ENCODE measurements around the gene DLG2.
"Not testable (repeated sequence)": the region's sequence is repeated elsewhere in the genome, so short reads cannot be mapped to it uniquely, and the experiment has no call there.

Gene DLG2

GRCh38 chr11:84788220-84788619, 838.9 kb downstream of the DLG2 start:
- Histone ChIP-seq H3K9me3 (ENCODE audit: control insufficient read depth, insufficient read depth, low read depth, low read length) (no peaks in the 10 kb centered on the region), H3K4me1 (ENCODE audit: control insufficient read depth, insufficient read depth, low read length) (no peaks in the 10 kb centered on the region), H3K27me3 (ENCODE audit: control insufficient read depth, insufficient read depth, low read length) (no peaks in the 10 kb centered on the region), H3K27ac (ENCODE audit: low read depth, low read length) (no peak overlapping the region), H3K36me3 (ENCODE audit: control insufficient read depth, insufficient read depth, low read length) (no peaks in the 10 kb centered on the region), H3K4me3 (ENCODE audit: low read depth, low read length) (no peak overlapping the region), H3K9ac (ENCODE audit: low read length) (no peak overlapping the region)

DNA sequence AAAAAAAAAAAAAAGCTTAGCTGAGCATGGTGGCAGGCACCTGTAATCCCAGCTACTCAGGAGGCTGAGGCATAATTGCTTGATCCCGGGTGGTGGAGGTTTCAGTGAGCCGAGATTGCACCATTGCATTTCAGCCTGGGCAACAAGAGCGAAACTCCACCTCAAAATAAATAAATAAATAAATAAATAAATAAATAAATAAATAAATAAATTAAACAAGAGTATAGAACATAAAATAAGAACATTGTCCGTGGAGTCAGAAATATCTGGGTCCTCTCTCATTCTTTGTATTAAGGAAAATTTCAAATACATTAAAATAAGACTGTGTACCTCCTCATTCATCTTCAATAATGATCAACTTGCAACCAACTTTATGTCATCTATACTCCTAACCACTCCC, 843.0 kb downstream of the DLG2 start:
- not testable (repeated sequence) for H3K4me1 ChIP-seq (ENCODE audit: control insufficient read depth, insufficient read depth, low read length); H3K9ac ChIP-seq (ENCODE audit: low read length); H3K27me3 ChIP-seq (ENCODE audit: control insufficient read depth, insufficient read depth, low read length); H3K27ac ChIP-seq (ENCODE audit: low read depth, low read length); H3K9me3 ChIP-seq (ENCODE audit: control insufficient read depth, insufficient read depth, low read depth, low read length); H3K4me3 ChIP-seq (ENCODE audit: low read depth, low read length); H3K36me3 ChIP-seq (ENCODE audit: control insufficient read depth, insufficient read depth, low read length)

DNA sequence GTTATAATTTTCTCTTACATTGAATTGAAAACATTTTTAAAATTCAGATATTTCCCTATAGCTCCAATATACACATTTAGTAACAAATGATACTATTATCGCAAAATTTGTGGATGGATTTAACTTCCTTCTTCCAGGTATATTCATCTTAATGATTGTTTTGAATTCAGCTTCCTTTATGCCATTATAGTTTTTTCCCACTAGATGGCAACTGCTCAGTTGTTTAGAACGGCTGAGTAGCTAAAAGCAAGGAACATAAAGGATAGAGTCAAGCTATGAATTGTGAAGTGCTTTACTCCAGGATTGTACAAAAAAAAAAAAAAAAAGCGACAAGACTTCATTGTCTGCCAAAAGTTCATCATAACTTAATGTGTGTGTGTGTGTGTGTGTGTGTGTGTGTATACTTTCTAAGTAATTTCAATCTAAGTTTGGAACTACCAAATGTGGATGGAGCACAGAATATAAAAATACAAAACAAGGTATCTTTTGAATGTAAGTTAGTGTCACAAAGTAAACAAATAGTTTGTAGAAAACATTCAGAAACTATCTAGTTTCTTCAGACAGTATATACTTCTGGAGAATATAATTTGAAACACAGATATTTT, 846.4 kb downstream of the DLG2 start:
- Histone ChIP-seq H3K4me3 (ENCODE audit: low read depth, low read length) (no peak overlapping the region), H3K9ac (ENCODE audit: low read length) (no peak overlapping the region), H3K9me3 (ENCODE audit: control insufficient read depth, insufficient read depth, low read depth, low read length) (no peaks in the 10 kb centered on the region), H3K36me3 (ENCODE audit: control insufficient read depth, insufficient read depth, low read length) (no peaks in the 10 kb centered on the region), H3K27me3 (ENCODE audit: control insufficient read depth, insufficient read depth, low read length) (no peaks in the 10 kb centered on the region), H3K4me1 (ENCODE audit: control insufficient read depth, insufficient read depth, low read length) (no peaks in the 10 kb centered on the region), H3K27ac (ENCODE audit: low read depth, low read length) (no peak overlapping the region)

- no peak overlapping the region for H3K27ac ChIP-seq (ENCODE audit: low read depth, low read length)
- peaks cover 3% of the 10 kb centered on the region; the same call in 1 of the 2 replicates for H3K9me3 ChIP-seq (ENCODE audit: control insufficient read depth, insufficient read depth, low read depth, low read length)
- no peaks in the 10 kb centered on the region for H3K4me1 ChIP-seq (ENCODE audit: control insufficient read depth, insufficient read depth, low read length)
- no peaks in the 10 kb centered on the region for H3K27me3 ChIP-seq (ENCODE audit: control insufficient read depth, insufficient read depth, low read length)
- no peaks in the 10 kb centered on the region for H3K36me3 ChIP-seq (ENCODE audit: control insufficient read depth, insufficient read depth, low read length)
- no peak overlapping the region for H3K4me3 ChIP-seq (ENCODE audit: low read depth, low read length)
- no peak overlapping the region for H3K9ac ChIP-seq (ENCODE audit: low read length)
Observed at GRCh38 chr11:84775503-84775902, 851.6 kb downstream of the DLG2 start.

DNA sequence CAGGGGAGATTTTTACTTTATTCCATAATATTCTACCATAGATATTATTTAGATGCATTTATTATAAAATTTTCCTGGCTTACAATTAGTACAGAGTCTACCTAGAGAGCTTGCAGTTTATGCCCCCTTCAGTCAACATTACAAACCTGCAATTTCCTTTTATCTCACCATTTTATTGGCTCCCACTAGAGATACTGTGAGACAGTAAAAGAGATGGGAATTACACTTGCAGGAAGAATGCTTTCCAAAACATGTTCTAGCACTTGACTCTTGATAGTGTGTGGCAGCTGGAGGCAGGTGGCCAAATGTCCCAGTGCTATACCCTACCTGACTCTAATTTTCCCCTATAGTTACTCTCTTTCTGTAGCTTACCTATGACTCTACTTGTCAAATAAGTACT, 863.2 kb downstream of the DLG2 start:
- H3K36me3 ChIP-seq (ENCODE audit: control insufficient read depth, insufficient read depth, low read length), result no peaks in the 10 kb centered on the region
- no peaks in the 10 kb centered on the region for H3K27me3 ChIP-seq (ENCODE audit: control insufficient read depth, insufficient read depth, low read length)
- no peaks in the 10 kb centered on the region for H3K4me1 ChIP-seq (ENCODE audit: control insufficient read depth, insufficient read depth, low read length)
- no peaks in the 10 kb centered on the region for H3K9me3 ChIP-seq (ENCODE audit: control insufficient read depth, insufficient read depth, low read depth, low read length)
- no peak overlapping the region for H3K4me3 ChIP-seq (ENCODE audit: low read depth, low read length)
- no peak overlapping the region for H3K9ac ChIP-seq (ENCODE audit: low read length)
- H3K27ac ChIP-seq (ENCODE audit: low read depth, low read length), result no peak overlapping the region

DNA sequence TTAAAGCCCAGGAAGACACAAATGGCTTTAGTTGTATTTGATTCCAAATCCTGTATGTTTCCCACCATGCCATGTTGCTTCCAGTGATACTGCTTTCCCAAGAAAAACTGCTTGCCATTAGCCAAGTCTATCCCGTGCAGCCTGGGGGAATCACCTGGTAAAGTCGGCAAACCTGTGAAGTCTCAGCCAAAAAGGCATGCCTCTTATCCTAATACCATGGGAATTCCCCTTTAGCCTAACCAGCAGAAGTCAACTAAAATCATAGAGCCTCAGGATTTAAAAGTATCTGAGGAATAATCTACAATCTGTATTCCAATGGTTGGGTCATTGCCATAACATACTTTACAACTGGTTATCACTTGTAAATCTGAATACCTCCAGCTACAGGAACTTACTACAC, 869.4 kb downstream of the DLG2 start:
- Histone ChIP-seq H3K4me1 (ENCODE audit: control insufficient read depth, insufficient read depth, low read length) (no peaks in the 10 kb centered on the region), H3K9me3 (ENCODE audit: control insufficient read depth, insufficient read depth, low read depth, low read length) (no peaks in the 10 kb centered on the region), H3K27me3 (ENCODE audit: control insufficient read depth, insufficient read depth, low read length) (no peaks in the 10 kb centered on the region), H3K36me3 (ENCODE audit: control insufficient read depth, insufficient read depth, low read length) (no peaks in the 10 kb centered on the region), H3K9ac (ENCODE audit: low read length) (no peak overlapping the region), H3K27ac (ENCODE audit: low read depth, low read length) (no peak overlapping the region), H3K4me3 (ENCODE audit: low read depth, low read length) (no peak overlapping the region)

DNA sequence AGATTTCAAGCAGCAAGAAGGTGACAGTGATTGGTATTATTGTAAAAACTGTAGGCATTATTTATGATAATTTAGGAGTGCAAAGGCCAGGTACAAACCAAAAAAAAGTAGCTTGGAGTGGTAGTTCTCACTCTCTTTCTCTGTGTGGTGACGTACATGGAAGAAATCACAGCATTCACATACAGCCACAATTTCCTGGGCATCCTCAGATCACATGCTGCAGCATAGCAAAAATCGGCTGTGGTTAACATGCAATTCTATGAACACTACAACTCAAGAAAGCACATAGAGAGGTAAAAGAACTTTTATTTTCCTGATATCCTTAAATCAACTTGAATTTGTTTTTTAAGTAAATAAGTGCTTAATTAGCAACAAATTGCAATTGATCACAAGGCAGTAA, 875.8 kb downstream of the DLG2 start:
- H3K4me3 ChIP-seq (ENCODE audit: low read depth, low read length), result no peak overlapping the region
- H3K36me3 ChIP-seq (ENCODE audit: control insufficient read depth, insufficient read depth, low read length), result no peaks in the 10 kb centered on the region
- H3K9ac ChIP-seq (ENCODE audit: low read length), result no peak overlapping the region
- H3K27ac ChIP-seq (ENCODE audit: low read depth, low read length), result no peak overlapping the region
- H3K4me1 ChIP-seq (ENCODE audit: control insufficient read depth, insufficient read depth, low read length), result no peaks in the 10 kb centered on the region
- H3K9me3 ChIP-seq (ENCODE audit: control insufficient read depth, insufficient read depth, low read depth, low read length), result no peaks in the 10 kb centered on the region
- no peaks in the 10 kb centered on the region for H3K27me3 ChIP-seq (ENCODE audit: control insufficient read depth, insufficient read depth, low read length)

DNA sequence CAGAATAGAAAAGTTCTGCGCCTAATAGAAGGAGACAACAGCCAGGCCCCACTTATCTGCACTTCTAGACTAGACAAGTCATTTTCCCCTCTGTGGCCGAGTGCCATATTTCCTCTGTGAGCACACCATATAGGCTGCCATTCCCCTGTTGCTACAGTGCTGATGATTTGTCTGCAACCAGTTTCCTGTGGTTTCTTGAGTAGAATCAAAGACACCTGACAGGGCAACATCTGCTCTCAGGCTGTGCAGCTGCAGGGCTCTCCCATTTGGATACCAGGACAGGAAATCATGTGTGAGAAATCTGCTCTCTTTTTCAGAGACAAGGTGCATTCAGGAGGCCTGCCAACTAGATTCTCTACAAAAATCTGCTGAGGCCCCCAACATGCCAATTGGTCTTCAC, 879.3 kb downstream of the DLG2 start:
- Histone ChIP-seq H3K4me3 (ENCODE audit: low read depth, low read length) (no peak overlapping the region), H3K9ac (ENCODE audit: low read length) (no peak overlapping the region), H3K27ac (ENCODE audit: low read depth, low read length) (no peak overlapping the region), H3K9me3 (ENCODE audit: control insufficient read depth, insufficient read depth, low read depth, low read length) (no peaks in the 10 kb centered on the region), H3K27me3 (ENCODE audit: control insufficient read depth, insufficient read depth, low read length) (no peaks in the 10 kb centered on the region), H3K4me1 (ENCODE audit: control insufficient read depth, insufficient read depth, low read length) (no peaks in the 10 kb centered on the region), H3K36me3 (ENCODE audit: control insufficient read depth, insufficient read depth, low read length) (no peaks in the 10 kb centered on the region)

DNA sequence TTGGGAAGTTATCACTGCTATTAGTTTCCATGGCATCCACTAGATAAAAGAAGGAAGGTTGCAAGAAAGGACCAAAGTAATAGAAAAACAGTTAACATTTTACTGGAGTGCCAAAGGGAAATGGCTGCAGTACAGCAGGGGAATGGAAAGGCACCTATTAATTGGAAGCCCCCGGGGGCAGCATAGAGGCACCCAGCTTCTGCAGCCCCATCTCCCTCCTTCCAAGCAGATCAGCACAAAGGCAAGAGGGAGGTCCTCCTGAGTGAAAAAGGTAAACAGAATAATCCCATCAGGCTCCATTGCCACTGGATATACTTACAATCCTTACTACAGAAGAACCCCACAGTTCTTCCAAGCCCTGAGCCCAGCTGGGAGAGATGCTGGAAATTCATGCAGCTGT, 887.1 kb downstream of the DLG2 start:
- no peaks in the 10 kb centered on the region for H3K36me3 ChIP-seq (ENCODE audit: control insufficient read depth, insufficient read depth, low read length)

GRCh38 chr11:84724256-84724655, 902.9 kb downstream of the DLG2 start:
- H3K4me1 ChIP-seq (ENCODE audit: control insufficient read depth, insufficient read depth, low read length), result peaks cover 13% of the 10 kb centered on the region
- H3K9me3 ChIP-seq (ENCODE audit: control insufficient read depth, insufficient read depth, low read depth, low read length), result no peaks in the 10 kb centered on the region
- H3K4me3 ChIP-seq (ENCODE audit: low read depth, low read length), result no peak overlapping the region
- no peak overlapping the region for H3K9ac ChIP-seq (ENCODE audit: low read length)
- no peak overlapping the region for H3K27ac ChIP-seq (ENCODE audit: low read depth, low read length)
- no peaks in the 10 kb centered on the region for H3K36me3 ChIP-seq (ENCODE audit: control insufficient read depth, insufficient read depth, low read length)
- peaks cover 4% of the 10 kb centered on the region; the same call in 1 of the 2 replicates for H3K27me3 ChIP-seq (ENCODE audit: control insufficient read depth, insufficient read depth, low read length)

More for the DNA sequence above, 887.1 kb downstream of the DLG2 start:
- peaks cover 2% of the 10 kb centered on the region; the same call in 1 of the 2 replicates for H3K9me3 ChIP-seq (ENCODE audit: control insufficient read depth, insufficient read depth, low read depth, low read length)
- no peak overlapping the region for H3K4me3 ChIP-seq (ENCODE audit: low read depth, low read length)
- H3K27me3 ChIP-seq (ENCODE audit: control insufficient read depth, insufficient read depth, low read length), result no peaks in the 10 kb centered on the region
- no peak overlapping the region for H3K27ac ChIP-seq (ENCODE audit: low read depth, low read length)
- no peak overlapping the region for H3K9ac ChIP-seq (ENCODE audit: low read length)
- no peaks in the 10 kb centered on the region for H3K4me1 ChIP-seq (ENCODE audit: control insufficient read depth, insufficient read depth, low read length)

DNA sequence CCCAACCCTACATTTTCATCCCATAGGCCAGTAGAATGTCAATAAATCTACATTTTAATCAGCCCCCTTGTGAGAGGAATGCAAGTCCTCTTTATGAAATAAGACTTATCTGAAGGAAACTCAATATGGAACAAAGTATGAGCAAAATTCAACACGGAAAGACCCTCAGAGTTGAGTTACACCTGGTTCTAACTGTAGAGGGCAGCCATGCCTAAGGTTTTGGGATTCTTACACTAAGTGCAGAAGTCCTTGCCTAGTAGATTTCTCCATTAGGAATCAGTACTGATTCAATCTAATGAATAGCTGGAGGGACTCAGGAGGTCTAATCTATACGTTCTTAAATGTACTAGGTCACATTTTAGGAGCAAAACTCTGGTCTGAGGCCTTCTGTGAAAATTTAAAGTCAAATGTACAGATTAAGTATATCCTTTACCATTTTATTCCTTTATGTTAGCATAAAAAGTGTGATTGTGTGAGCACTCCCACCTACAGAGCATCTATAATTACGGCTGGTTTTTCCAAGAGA, 904.5 kb downstream of the DLG2 start:
- H3K9ac ChIP-seq (ENCODE audit: low read length), result no peak overlapping the region
- H3K27me3 ChIP-seq (ENCODE audit: control insufficient read depth, insufficient read depth, low read length), result peaks cover 16% of the 10 kb centered on the region; the same call in 1 of the 2 replicates
- no peaks in the 10 kb centered on the region for H3K36me3 ChIP-seq (ENCODE audit: control insufficient read depth, insufficient read depth, low read length)
- H3K4me3 ChIP-seq (ENCODE audit: low read depth, low read length), result no peak overlapping the region
- no peaks in the 10 kb centered on the region for H3K9me3 ChIP-seq (ENCODE audit: control insufficient read depth, insufficient read depth, low read depth, low read length)
- H3K27ac ChIP-seq (ENCODE audit: low read depth, low read length), result no peak overlapping the region
- peaks cover 16% of the 10 kb centered on the region for H3K4me1 ChIP-seq (ENCODE audit: control insufficient read depth, insufficient read depth, low read length)

Data from HUES6 (cell line).